K562 (cell line): ENCODE data around the gene TREH. TPM values are rescaled to one million over a fixed set of nuclear protein-coding genes. Genes with fewer than 3 reads are reported as not detected.

ENCODE experiments used
- ARID2 ChIP-seq: fragments of 450-650 bp; IDR thresholded peaks from 2 replicates; pipeline ENCODE4 v1.6.1; 2017; ENCODE audit warnings: antibody characterized with exemption, mild to moderate bottlenecking
- CEBPZ ChIP-seq: fragments of 150-350 bp; IDR thresholded peaks from 2 replicates; pipeline ENCODE4 v1.6.1; 2014; ENCODE audit warnings: low read depth, mild to moderate bottlenecking, low read length, borderline replicate concordance
- CXXC5 ChIP-seq: fragments of 250-450 bp; sonication (Bioruptor Pico); IDR thresholded peaks from 2 replicates; pipeline ENCODE4 v1.8.0; 2022; ENCODE audit warnings: inconsistent platforms, mild to moderate bottlenecking, moderate library complexity
- ETV1 ChIP-seq: fragments of 450-650 bp; conservative IDR thresholded peaks from 2 replicates; pipeline ENCODE4 v1.6.1; 2016; ENCODE audit warnings: missing genetic modification characterization, control low read depth, low read depth, missing compliant biosample characterization
- GABPA ChIP-seq: fragments of 200-800 bp; sonication (Bioruptor generic); conservative IDR thresholded peaks from 2 replicates; pipeline ENCODE4 v1.6.1; 2016; ENCODE audit warnings: low read depth, missing genetic modification characterization, missing compliant biosample characterization
- GATAD2B ChIP-seq: fragments of 450-650 bp; IDR thresholded peaks from 2 replicates; pipeline ENCODE4 v1.6.1; 2017; ENCODE audit warnings: mild to moderate bottlenecking, borderline replicate concordance
- ID3 ChIP-seq, 2 experiments: fragments of 250-450 bp in 1 of 2; fragments of 450-650 bp in 1 of 2; sonication (Bioruptor Pico) in 1 of 2; IDR thresholded peaks; 2 replicates each; pipeline versions ENCODE4 v1.6.1 to v1.8.0; 2016 to 2021; ENCODE audit warnings: mild to moderate bottlenecking in 2 of 2, moderate library complexity in 2 of 2, missing compliant biosample characterization in 1 of 2, missing genetic modification characterization in 1 of 2
- NR2C2 ChIP-seq, 2 experiments: fragments of 200-800 bp in 1 of 2; sonication (Bioruptor generic) in 1 of 2; sonication (generic) in 1 of 2; formaldehyde crosslinking in 1 of 2; IDR thresholded peaks; 2 replicates each; pipeline versions ENCODE4 v1.6.1 to v1.8.0; 2016 to 2022; ENCODE audit warnings: mild to moderate bottlenecking in 1 of 2, missing compliant biosample characterization in 1 of 2, missing genetic modification characterization in 1 of 2, missing genetic modification reagents in 1 of 2
- PKNOX1 ChIP-seq: fragments of 450-650 bp; IDR thresholded peaks from 2 replicates; pipeline ENCODE4 v1.6.1; 2016
- STAT5B ChIP-seq: fragments of 250-450 bp; sonication (Bioruptor Pico); IDR thresholded peaks from 2 replicates; pipeline ENCODE4 v1.8.0; 2021; ENCODE audit warnings: mild to moderate bottlenecking, inconsistent platforms
- TEAD2 ChIP-seq: fragments of 450-650 bp; IDR thresholded peaks from 2 replicates; pipeline ENCODE4 v1.6.1; 2016; ENCODE audit warnings: missing genetic modification characterization, control low read depth, missing compliant biosample characterization
- TEAD4 ChIP-seq, 2 experiments: sonication (generic) in 1 of 2; formaldehyde crosslinking in 1 of 2; IDR thresholded peaks; 2 replicates each; pipeline versions ENCODE4 v1.6.1 to v1.8.0; 2012 to 2022; ENCODE audit warnings: borderline replicate concordance in 1 of 2, inconsistent platforms in 1 of 2, low read length in 1 of 2, mild to moderate bottlenecking in 1 of 2, missing genetic modification reagents in 1 of 2
- TGIF2 ChIP-seq: sonication (generic); formaldehyde crosslinking; IDR thresholded peaks from 2 replicates; pipeline ENCODE4 v1.8.1; 2022; ENCODE audit warnings: mild to moderate bottlenecking, missing genetic modification reagents, moderate library complexity
- ZNF212 ChIP-seq: fragments of 450-650 bp; formaldehyde crosslinking; IDR thresholded peaks from 2 replicates; pipeline ENCODE4 v1.4.0; 2020; ENCODE audit warnings: mild to moderate bottlenecking
- ZNF609 ChIP-seq: sonication (generic); formaldehyde crosslinking; IDR thresholded peaks from 2 replicates; pipeline ENCODE4 v1.8.1; 2023; ENCODE audit warnings: missing genetic modification reagents, mild to moderate bottlenecking, borderline replicate concordance
- ZNF644 ChIP-seq: fragments of 200-800 bp; sonication (Bioruptor generic); IDR thresholded peaks from 2 replicates; pipeline ENCODE4 v1.6.1; 2016; ENCODE audit warnings: low read depth, missing genetic modification characterization, missing compliant biosample characterization
- polyA plus RNA-seq, 8 experiments: library from polyadenylated mRNA; depleted of rRNA in 4 of 8; stranded (reverse) in 5 of 8; unstranded in 3 of 8; fragments of >200 nt; fragmentation: Nextera tagmentation in 2 of 8; fragmentation: Illumina TruSeq in 1 of 8; extraction: Ambion mirVana in 2 of 8; extraction: Trizol in 1 of 8; gene quantifications; 2 replicates each; pipeline versions ENCODE4 v1.2.1 to v1.2.3, GENCODE V29; 2011 to 2014; ENCODE audit warnings: inconsistent platforms in 1 of 8, missing spikeins in 1 of 8
- total RNA-seq, 7 experiments: library from RNA; depleted of rRNA in 6 of 7; stranded (reverse); fragments of >200 nt in 6 of 7; fragmentation: Illumina TruSeq in 2 of 7; extraction: Trizol in 2 of 7; gene quantifications; 2 replicates each; pipeline versions ENCODE4 v1.2.1 to v1.2.3, GENCODE V29; 2011 to 2021; ENCODE audit warnings: low replicate concordance in 1 of 7

Gene TREH
- total and polyA plus RNA-seq, 9 of the 15 experiments (the other 6 are each of a cell fraction or from before 2014, with no cell fraction given): 0.09 to 0.20 (median 0.11) TPM; not detected in 6

- TF ChIP-seq GABPA (tag) (peak; percentile 81), PKNOX1 (no peak), ZNF644 (tag) (0 out of 2 replicates have a peak, but pooled peaks have one; percentile 45), STAT5B (no peak), TEAD2 (tag) (0 out of 2 replicates have a peak, but pooled peaks have one; percentile 33), TEAD4 (IDR thresholded peaks at IDR 0.05; ENCODE audit: low read length) (peak; percentile 78), TEAD4 (CRISPR knock-in tag; IDR thresholded peaks at IDR 0.05; ENCODE audit: borderline replicate concordance) (no peak), ZNF212 (CRISPR knock-in tag) (no peak), CEBPZ (no peak), ID3 (CRISPR knock-in tag; IDR thresholded peaks at IDR 0.05) (no peak), ID3 (tag; IDR thresholded peaks at IDR 0.05) (peak; percentile 76; the same call in 1 of the 2 replicates), NR2C2 (CRISPR knock-in tag; IDR thresholded peaks at IDR 0.05) (no peak), NR2C2 (tag; IDR thresholded peaks at IDR 0.05) (peak; percentile 85), ARID2 (no peak), GATAD2B (no peak), TGIF2 (CRISPR knock-in tag) (no peak), ETV1 (tag) (peak; percentile 65; the same call in 1 of the 2 replicates), CXXC5 (CRISPR knock-in tag) (peak; percentile 51), ZNF609 (CRISPR knock-in tag) (no peak)
These were observed 58.9 kb downstream of the TREH start (continued) for GRCh38 chr11:118620529-118621070.
